Motor neuron (in vitro differentiated cells): ENCODE data around the gene PVALEF. TPM values are rescaled to one million over a fixed set of nuclear protein-coding genes. Genes with fewer than 3 reads are reported as not detected.
"Not testable (repeated sequence)": the region's sequence is repeated elsewhere in the genome, so short reads cannot be mapped to it uniquely, and the experiment has no call there.

Source experiments
- ATAC-seq, 8 experiments: fragments of 200-7000 bp; cut with Tn5 transposase; replicated peaks in 6 of 8; 2 replicates each; pipeline ENCODE4 v1.8.0; 2021; ENCODE audit warnings: mild to moderate bottlenecking in 8 of 8, moderate library complexity in 8 of 8
- H3K27ac ChIP-seq, 2 donors: fragments of 250-450 bp; sonication (Bioruptor Pico); 2 replicates each; pipeline ENCODE4 v1.9.0; 2021; ENCODE audit warnings: antibody characterized with exemption in 2 of 2, mild to moderate bottlenecking in 2 of 2, moderate library complexity in 1 of 2
- H3K4me1 ChIP-seq, 2 donors: fragments of 250-450 bp; sonication (Bioruptor Pico); replicated peaks in 1 of 2; 2 replicates each; pipeline ENCODE4 v1.6.1; 2021; ENCODE audit warnings: antibody characterized with exemption in 2 of 2, mild to moderate bottlenecking in 2 of 2, moderate library complexity in 1 of 2
- H3K4me3 ChIP-seq, 5 donors: fragments of 250-450 bp; sonication (Bioruptor Pico); 2 replicates each; pipeline ENCODE4 v1.9.0; 2021; ENCODE audit warnings: antibody characterized with exemption in 5 of 5, mild to moderate bottlenecking in 5 of 5, moderate library complexity in 4 of 5
- WGBS, 10 experiments: fragments of 450-650 bp; shearing (Covaris generic); methylation state at CpG; one replicate each; pipeline ENCODE4 v1.0.0; 2022; 5-methylcytosine and 5-hydroxymethylcytosine counted together
- in situ Hi-C, 9 experiments: fragments of 400-800 bp; cut with MboI; loops; one replicate each; pipeline ENCODE4 v1.15.0; 2021; ENCODE audit warnings: low sequenced_read_pairs in 9 of 9, low pct_unique_long_range_greater_than_20kb in 2 of 9; ENCODE audit not compliant: unreplicated experiment in 9 of 9
- total RNA-seq, 8 experiments: library from RNA; unstranded; fragments of 300-600 nt; gene quantifications; 2 replicates each; pipeline versions ENCODE4 v1.2.3 to v1.2.4, GENCODE V29; 2022

The PVALEF gene
- total RNA-seq, 8 experiments from 2014 or later = 0.16 to 0.24 (median 0.21) TPM; not detected in 4

- no peak for ATAC-seq
- peaks cover 14 to 15% of the 10 kb centered on the region in 2 donors for H3K4me1 ChIP-seq
- in situ Hi-C loops = no loop called here
- 80 to 100% (median 94%) methylated on average over 1 to 6 of the region's 24 CpGs; no CpG with 5 or more reads in 4 of the 10 experiments for WGBS, 10 experiments
- H3K27ac ChIP-seq = no peak overlapping the region
- H3K4me3 ChIP-seq = no peak overlapping the region
Observed at GRCh38 chr17:81219476-81220180, 54.3 kb downstream of the PVALEF start.

GRCh38 chr17:81221371-81221841 lies 56.1 kb downstream of the PVALEF start:
- ATAC-seq = no peak
- in situ Hi-C loops = no loop called here
- WGBS, 10 experiments = 0 to 75% (median 25%) methylated on average over 1 to 5 of the region's 11 CpGs; no CpG with 5 or more reads in 4 of the 10 experiments
- Histone ChIP-seq H3K4me3 (peak overlapping the region; percentile 65 to 96 (median 92)), H3K27ac (no peak overlapping the region), H3K4me1 (peaks cover 14 to 15% of the 10 kb centered on the region in 2 donors)

GRCh38 chr17:81221842-81222619 lies 56.7 kb downstream of the PVALEF start:
- Histone ChIP-seq H3K27ac (no peak overlapping the region), H3K4me3 (peak overlapping the region; percentile 65 to 96 (median 92)), H3K4me1 (peaks cover 14 to 15% of the 10 kb centered on the region in 2 donors)
- WGBS, 10 experiments = 13 to 67% (median 32%) methylated on average over 1 to 8 of the region's 24 CpGs; no CpG with 5 or more reads in 6 of the 10 experiments
- in situ Hi-C loops = no loop called here
- peak in 2 of 8 experiments; percentile 2 to 3 for ATAC-seq

- Histone ChIP-seq H3K27ac (no peak overlapping the region), H3K4me3 (peak overlapping the region; percentile 65 to 96 (median 92)), H3K4me1 (peaks cover 14 to 15% of the 10 kb centered on the region in 2 donors)
- ATAC-seq = peak in 4 of 8 experiments; percentile 8 to 27 (median 14)
- WGBS, 10 experiments = 0% methylated on average over 7 of the region's 30 CpGs; no CpG with 5 or more reads in 9 of the 10 experiments
- in situ Hi-C loops = no loop called here
Observed at GRCh38 chr17:81222620-81222905, 57.3 kb downstream of the PVALEF start.

GRCh38 chr17:81222906-81223761 lies 57.8 kb downstream of the PVALEF start, which contains the start of gene CEP131:
Gene CEP131 (minus strand): TSS chr17:81222965. CDS start chr17:81220056, 2,909 bp downstream.
- H3K4me3 ChIP-seq = peak within 1 kb of the TSS; percentile 65 to 96 (median 92)
- no peak within 1 kb of the TSS for H3K27ac ChIP-seq
- peak; percentile 97 to 99 (median 98) for ATAC-seq
- in situ Hi-C loops = no loop called here
- peaks cover 14 to 15% of the 10 kb centered on the region in 2 donors for H3K4me1 ChIP-seq
- 0 to 60% (median 17%) methylated on average over 1 to 7 of the region's 79 CpGs; no CpG with 5 or more reads in 3 of the 10 experiments for WGBS, 10 experiments

- no peak for ATAC-seq
Observed at GRCh38 chr17:81223762-81224130, 58.4 kb downstream of the PVALEF start.

GRCh38 chr17:81227630-81228029 lies 62.3 kb downstream of the PVALEF start:
- WGBS, 10 experiments = 44 to 100% (median 84%) methylated on average over 1 to 2 of the region's 2 CpGs; no CpG with 5 or more reads in 1 of the 10 experiments
- not testable (repeated sequence) for H3K4me1 ChIP-seq, H3K27ac ChIP-seq, ATAC-seq, H3K4me3 ChIP-seq
- in situ Hi-C loops = loop anchor here in 1 of 9 experiments (25.0 kb wide), 1 partner anchor 215 kb away; no protein-coding TSS in a partner anchor

More at GRCh38 chr17:81223762-81224130, 58.4 kb downstream of the PVALEF start:
- 7 to 71% (median 57%) methylated on average over 1 to 10 of the region's 11 CpGs; no CpG with 5 or more reads in 1 of the 10 experiments for WGBS, 10 experiments
- Histone ChIP-seq H3K4me1 (peaks cover 14 to 15% of the 10 kb centered on the region in 2 donors), H3K4me3 (peak overlapping the region in 2 of 5 donors; percentile 35 to 96), H3K27ac (no peak overlapping the region)
- in situ Hi-C loops = no loop called here

- Histone ChIP-seq H3K4me1 (peaks cover 5% of the 10 kb centered on the region in 2 donors), H3K27ac (no peak overlapping the region), H3K4me3 (no peak overlapping the region)
- ATAC-seq = no peak
- 74 to 100% (median 84%) methylated on average over 1 to 6 of the region's 9 CpGs; no CpG with 5 or more reads in 3 of the 10 experiments for WGBS, 10 experiments
- in situ Hi-C loops = loop anchor here in 1 of 9 experiments (25.0 kb wide), 1 partner anchor 216 kb away; no protein-coding TSS in a partner anchor
Observed at GRCh38 chr17:81228420-81228819, 63.1 kb downstream of the PVALEF start.

GRCh38 chr17:81228834-81229665 lies 63.7 kb downstream of the PVALEF start:
- H3K4me1 ChIP-seq = no peaks in the 10 kb centered on the region
- no peak overlapping the region for H3K4me3 ChIP-seq
- H3K27ac ChIP-seq = no peak overlapping the region
- ATAC-seq = peak in 1 of 8 experiments; percentile 8
- in situ Hi-C loops = loop anchor here in 1 of 9 experiments (25.0 kb wide), 1 partner anchor 217 kb away; no protein-coding TSS in a partner anchor
- 72 to 100% (median 90%) methylated on average over 1 to 3 of the region's 32 CpGs; no CpG with 5 or more reads in 7 of the 10 experiments for WGBS, 10 experiments

GRCh38 chr17:81229666-81229920 lies 64.3 kb downstream of the PVALEF start:
- no peaks in the 10 kb centered on the region for H3K4me1 ChIP-seq
- no peak overlapping the region for H3K27ac ChIP-seq
- 92 to 100% (median 97%) methylated on average over 1 to 6 of the region's 14 CpGs; no CpG with 5 or more reads in 5 of the 10 experiments for WGBS, 10 experiments
- ATAC-seq = no peak
- no peak overlapping the region for H3K4me3 ChIP-seq
- in situ Hi-C loops = loop anchor here in 1 of 9 experiments (25.0 kb wide), 1 partner anchor 217 kb away; no protein-coding TSS in a partner anchor

GRCh38 chr17:81230043-81230820 lies 64.9 kb downstream of the PVALEF start:
- H3K4me3 ChIP-seq = no peak overlapping the region
- no peak overlapping the region for H3K27ac ChIP-seq
- H3K4me1 ChIP-seq = no peaks in the 10 kb centered on the region
- in situ Hi-C loops = loop anchor here in 1 of 9 experiments (25.0 kb wide), 1 partner anchor 218 kb away; no protein-coding TSS in a partner anchor
- peak in 2 of 8 experiments; percentile 20 to 56 for ATAC-seq
- 80 to 100% (median 93%) methylated on average over 1 to 4 of the region's 26 CpGs; no CpG with 5 or more reads in 5 of the 10 experiments for WGBS, 10 experiments
